Measurements from ENCODE around the gene TMEM89.

TMEM89 gene

GRCh38 chr3:48628277-48629017 is 6.9 kb upstream of the TMEM89 start:
- no peak for TF ChIP-seq CTCF (conservative IDR thresholded peaks at IDR 0.05; ENCODE audit: low read depth, low read length)
- DNase-seq (ENCODE audit: low read depth): no peak
- no peak overlapping the region for H3K4me3 ChIP-seq (ENCODE audit: low read length)

GRCh38 chr3:48625600-48625999 is 4.0 kb upstream of the TMEM89 start:
- H3K4me3 ChIP-seq (ENCODE audit: low read length): no peak overlapping the region
- no peak for TF ChIP-seq CTCF (conservative IDR thresholded peaks at IDR 0.05; ENCODE audit: low read depth, low read length)
- DNase-seq (ENCODE audit: low read depth): no peak

- DNase-seq (ENCODE audit: low read depth): no peak
- no peak overlapping the region for H3K4me3 ChIP-seq (ENCODE audit: low read length)
- TF ChIP-seq CTCF (conservative IDR thresholded peaks at IDR 0.05; ENCODE audit: low read depth, low read length): no peak
Measured at GRCh38 chr3:48624767-48625166, 3.2 kb upstream of the TMEM89 start.

GRCh38 chr3:48623851-48624547 is 2.4 kb upstream of the TMEM89 start:
- H3K4me3 ChIP-seq (ENCODE audit: low read length): no peak overlapping the region
- TF ChIP-seq CTCF (conservative IDR thresholded peaks at IDR 0.05; ENCODE audit: low read depth, low read length): no peak
- DNase-seq (ENCODE audit: low read depth): no peak

GRCh38 chr3:48619541-48620524 is 1.7 kb downstream of the TMEM89 start:
- no peak overlapping the region for H3K4me3 ChIP-seq (ENCODE audit: low read length)
- no peak for TF ChIP-seq CTCF (conservative IDR thresholded peaks at IDR 0.05; ENCODE audit: low read depth, low read length)
- DNase-seq (ENCODE audit: low read depth): no peak

GRCh38 chr3:48617559-48617958 is 4.0 kb downstream of the TMEM89 start:
- no peak overlapping the region for H3K4me3 ChIP-seq (ENCODE audit: low read length)
- DNase-seq (ENCODE audit: low read depth): no peak
- no peak for TF ChIP-seq CTCF (conservative IDR thresholded peaks at IDR 0.05; ENCODE audit: low read depth, low read length)
